GM18508 (cell line): ENCODE results near the gene PLCB1.
A peak's percentile ranks its signal among the peaks of the same experiment; 100 is the strongest.

Source experiments
- ATAC-seq: cut with Tn5 transposase; IDR thresholded peaks from one replicate; pipeline ENCODE4 v1.9.1; 2021; ENCODE audit warnings: moderate number of reproducible peaks; ENCODE audit not compliant: insufficient read depth, unreplicated experiment

PLCB1 gene

DNA sequence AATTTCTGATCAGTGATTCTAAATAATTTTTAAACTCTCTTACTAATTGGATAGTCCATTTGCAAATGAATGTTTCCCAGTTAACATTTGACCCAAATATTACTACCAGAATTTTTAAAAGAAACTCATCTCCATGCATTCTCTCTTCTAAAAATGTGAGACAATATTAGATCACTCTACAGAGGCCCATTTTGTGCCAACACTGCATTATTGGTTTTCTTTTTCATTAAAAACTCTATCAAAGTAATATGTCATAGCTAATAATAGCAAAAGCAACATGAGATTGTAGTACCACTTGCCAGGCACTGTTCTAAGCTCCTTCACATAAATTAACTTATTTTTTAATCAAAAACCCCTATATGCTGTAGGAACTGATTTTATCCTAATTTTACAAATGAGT is 591.2 kb downstream of the PLCB1 start:
- no peak for ATAC-seq

- ATAC-seq = no peak
Measured at GRCh38 chr20:8724884-8725283, 592.8 kb downstream of the PLCB1 start.

DNA sequence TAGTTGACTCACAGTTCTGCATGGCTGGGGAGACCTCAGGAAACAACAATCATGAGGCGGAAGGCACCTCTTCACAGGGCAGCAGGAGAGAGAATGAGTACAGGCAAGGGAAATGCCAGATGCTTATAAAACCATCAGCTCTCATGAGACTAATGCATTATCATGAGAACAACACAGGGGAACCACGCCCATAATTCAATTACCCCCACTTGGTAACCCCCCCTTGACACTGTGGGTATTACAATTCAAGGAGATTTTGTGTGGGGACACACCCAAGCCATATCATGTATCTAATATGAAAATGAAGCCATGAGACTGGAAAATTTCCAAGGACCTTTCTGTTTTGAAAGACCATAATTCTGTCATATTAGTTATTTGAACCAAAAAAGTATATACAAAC is 594.4 kb downstream of the PLCB1 start:
- ATAC-seq = no peak

GRCh38 chr20:8735014-8735413 is 602.9 kb downstream of the PLCB1 start:
- no peak for ATAC-seq

DNA sequence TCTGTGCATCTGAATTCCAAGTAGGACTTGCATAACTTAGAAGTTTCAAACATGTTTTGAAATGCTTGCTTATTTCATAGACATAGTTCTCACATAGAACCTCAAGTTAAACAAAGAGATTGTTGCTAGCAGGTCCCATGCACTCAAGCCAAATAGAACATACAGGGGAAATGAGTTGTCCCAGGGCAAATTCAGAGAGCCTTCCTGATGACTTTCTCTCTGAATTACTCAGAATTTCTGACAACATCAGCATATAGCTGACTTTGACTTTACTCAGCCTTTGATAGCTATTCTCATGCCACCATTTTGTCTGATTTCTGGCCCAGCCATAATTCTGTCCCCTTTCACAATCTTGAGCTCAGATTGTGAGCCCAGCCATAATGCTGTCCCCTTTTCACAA is 603.6 kb downstream of the PLCB1 start:
- ATAC-seq = no peak

- ATAC-seq = peak; percentile 84
Measured at GRCh38 chr20:8740265-8740664, 608.2 kb downstream of the PLCB1 start.

DNA sequence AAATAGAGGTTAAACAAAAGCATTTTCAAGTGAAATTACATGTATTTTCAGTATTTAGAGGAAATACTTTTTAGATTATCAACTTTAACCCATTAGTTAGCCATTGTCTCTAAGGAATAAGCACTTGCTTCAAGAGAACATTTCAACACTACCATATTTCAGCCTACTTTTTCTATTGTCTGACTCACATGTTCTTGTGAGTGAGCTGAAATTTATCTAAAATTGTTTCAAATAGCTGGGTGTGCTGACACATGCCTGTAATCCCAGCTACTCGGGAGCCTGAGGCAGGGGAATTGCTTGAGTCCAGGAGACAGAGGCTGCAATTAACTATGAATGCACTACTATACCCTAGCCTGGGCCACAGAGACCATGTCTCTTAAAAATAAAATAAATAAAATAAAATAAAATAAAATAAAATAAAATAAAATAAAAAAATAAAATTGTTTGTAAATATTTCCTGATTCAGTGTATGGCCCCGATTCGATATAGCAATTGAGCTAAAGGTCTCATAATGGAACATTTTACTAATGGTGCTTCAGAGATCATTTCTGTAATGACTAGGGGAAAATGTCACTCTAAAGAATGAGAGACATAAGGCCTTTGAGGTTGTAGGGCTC is 612.3 kb downstream of the PLCB1 start:
- no peak for ATAC-seq

- no peak for ATAC-seq
Measured at GRCh38 chr20:8749101-8749500, 617.0 kb downstream of the PLCB1 start.

GRCh38 chr20:8749986-8750385 is 617.9 kb downstream of the PLCB1 start:
- ATAC-seq = no peak

DNA sequence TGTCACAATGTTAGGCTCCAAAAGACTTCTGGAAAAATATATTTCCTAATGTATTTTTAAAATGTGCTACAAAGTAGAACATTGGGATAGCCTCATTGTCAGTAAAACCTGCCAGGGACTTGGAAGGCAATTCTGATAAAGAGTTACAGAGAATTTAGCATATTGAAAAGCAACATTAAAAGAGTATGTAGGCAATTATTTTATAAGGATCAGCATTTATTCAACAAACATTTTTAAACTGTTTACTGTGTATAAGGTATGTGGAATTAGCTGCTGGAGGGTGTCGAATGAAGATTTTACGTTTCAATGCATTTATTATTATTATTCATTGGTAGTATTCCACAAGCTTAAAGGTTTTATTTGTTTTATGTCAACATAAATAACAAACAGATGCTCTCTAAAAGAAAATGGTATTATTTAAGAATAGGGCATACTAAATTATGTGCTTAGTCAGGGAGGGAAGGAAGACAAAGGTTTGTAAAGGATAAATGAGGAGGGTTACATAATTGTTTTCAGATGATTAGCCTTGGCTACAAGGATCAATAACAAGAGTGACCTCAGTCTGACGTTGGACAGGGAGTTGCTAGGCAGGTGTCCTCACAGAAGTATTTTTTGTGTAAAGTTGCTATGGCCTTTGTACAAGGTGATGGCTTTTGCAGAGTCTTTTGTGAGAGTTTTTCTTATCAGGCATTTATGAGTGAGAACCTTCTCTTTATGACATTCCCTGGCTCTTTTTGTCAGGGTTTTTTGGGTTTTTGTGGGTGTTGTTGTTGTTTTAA is 623.5 kb downstream of the PLCB1 start:
- no peak for ATAC-seq

GRCh38 chr20:8756410-8756809 is 624.3 kb downstream of the PLCB1 start:
- no peak for ATAC-seq

GRCh38 chr20:8757146-8757545 is 625.1 kb downstream of the PLCB1 start:
- ATAC-seq = peak; percentile 53

- ATAC-seq = no peak
Measured at GRCh38 chr20:8764344-8764962, 632.4 kb downstream of the PLCB1 start.

- ATAC-seq = no peak
Measured at GRCh38 chr20:8766868-8767390, 634.9 kb downstream of the PLCB1 start.

- ATAC-seq = no peak
Measured at GRCh38 chr20:8774412-8774811, 642.3 kb downstream of the PLCB1 start.

GRCh38 chr20:8777911-8778310 is 645.8 kb downstream of the PLCB1 start:
- ATAC-seq = no peak

DNA sequence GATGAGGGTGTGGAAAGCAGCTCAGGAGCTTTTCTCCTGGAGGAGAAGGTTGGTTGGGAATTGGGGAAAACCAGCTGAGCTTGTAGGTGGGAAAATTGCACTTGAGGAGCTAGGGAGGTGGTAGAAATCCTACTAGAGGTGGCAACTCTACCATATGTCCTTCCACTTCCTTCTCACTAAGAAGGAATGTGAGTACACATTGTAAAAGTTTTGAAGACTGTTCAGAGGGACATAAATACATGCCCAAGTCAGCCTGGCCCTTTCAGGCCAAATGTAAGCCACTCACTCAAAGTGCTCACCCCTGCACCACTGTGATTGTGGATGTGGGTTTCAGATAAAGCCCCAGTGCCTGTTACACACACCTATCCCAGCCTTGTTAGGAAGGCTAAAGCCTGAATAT is 646.3 kb downstream of the PLCB1 start:
- ATAC-seq = no peak

- no peak for ATAC-seq
Measured at GRCh38 chr20:8780915-8781314, 648.8 kb downstream of the PLCB1 start.

DNA sequence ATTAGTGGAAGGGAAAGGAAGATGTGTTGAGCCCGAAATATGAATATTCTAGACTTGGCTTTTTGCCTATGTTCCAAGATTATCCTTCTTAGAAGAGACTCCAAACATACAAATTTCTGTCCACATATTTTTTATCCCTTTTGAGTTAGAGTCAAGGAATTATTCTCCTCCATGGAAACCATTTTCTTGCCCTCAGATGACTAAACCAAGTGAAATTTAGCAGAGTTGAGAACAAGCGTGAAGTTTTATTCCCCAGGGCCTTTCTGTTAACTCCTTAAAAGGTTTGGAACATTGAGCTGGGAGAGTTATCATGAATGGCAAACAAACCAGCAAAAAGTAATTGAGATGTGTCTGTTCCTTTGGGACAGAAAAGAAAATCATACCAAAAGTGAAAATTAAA is 650.7 kb downstream of the PLCB1 start:
- no peak for ATAC-seq

DNA sequence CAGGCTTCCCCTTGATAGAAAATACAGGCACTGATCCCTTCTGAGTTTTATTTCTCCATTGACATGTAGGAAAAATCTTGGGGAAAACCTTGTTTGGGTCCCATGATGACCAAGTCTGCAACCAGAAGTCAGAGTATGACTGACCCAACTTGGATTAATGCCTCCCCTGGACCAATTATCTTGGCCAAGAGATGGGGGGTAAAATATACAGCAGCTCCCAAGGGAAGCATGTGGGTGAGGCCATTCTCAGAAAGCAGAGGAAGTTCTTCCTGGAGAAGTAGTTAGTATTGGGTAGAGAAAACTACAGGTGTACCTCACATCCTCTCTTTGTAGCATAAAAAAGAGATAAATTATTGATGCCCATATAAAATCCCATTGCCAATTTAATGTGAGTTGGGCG is 651.7 kb downstream of the PLCB1 start:
- no peak for ATAC-seq

GRCh38 chr20:8786383-8786782 is 654.3 kb downstream of the PLCB1 start:
- no peak for ATAC-seq
